Heart left ventricle (tissue), 16 donors: ENCODE data around the gene RAB10. TPM values are rescaled to one million over a fixed set of nuclear protein-coding genes. Genes with fewer than 3 reads are reported as not detected.

Experiments
- ATAC-seq, 4 donors: fragments of 200-7000 bp; cut with Tn5 transposase; one replicate each; pipeline ENCODE4 v1.9.1; 2020 to 2022; ENCODE audit warnings: moderate library complexity in 4 of 4, mild to moderate bottlenecking in 3 of 4, moderate number of reproducible peaks in 1 of 4
- DNase-seq, 5 donors: peaks; one replicate each; pipeline ENCODE4 v3.0.0-alpha.2; 2020
- H3K27ac ChIP-seq, 12 donors: fragments of 200-600 bp; sonication (generic) in 4 of 12; one replicate each; pipeline versions ENCODE4 v1.5.0 to v1.8.0; 2016 to 2022; ENCODE audit warnings: mild to moderate bottlenecking in 2 of 12
- H3K27me3 ChIP-seq, 9 donors: fragments of 200-600 bp; sonication (generic) in 2 of 9; one replicate each; pipeline versions ENCODE4 v1.5.1 to v1.8.0; 2016 to 2022; ENCODE audit warnings: mild to moderate bottlenecking in 3 of 9
- H3K36me3 ChIP-seq, 9 donors: fragments of 200-600 bp; sonication (generic) in 2 of 9; one replicate each; pipeline versions ENCODE4 v1.5.0 to v1.8.0; 2018 to 2022; ENCODE audit warnings: mild to moderate bottlenecking in 2 of 9
- H3K4me1 ChIP-seq, 12 donors: fragments of 200-600 bp; sonication (generic) in 4 of 12; one replicate each; pipeline versions ENCODE4 v1.5.0 to v1.8.0; 2016 to 2022; ENCODE audit warnings: mild to moderate bottlenecking in 3 of 12
- H3K4me3 ChIP-seq, 12 donors: fragments of 200-600 bp; sonication (generic) in 4 of 12; one replicate each; pipeline versions ENCODE4 v1.5.0 to v1.8.0; 2017 to 2022; ENCODE audit warnings: mild to moderate bottlenecking in 9 of 12, moderate library complexity in 4 of 12
- H3K9me3 ChIP-seq, 12 donors: fragments of 200-600 bp; sonication (generic) in 4 of 12; one replicate each; pipeline versions ENCODE4 v1.5.0 to v1.8.0; 2016 to 2022; ENCODE audit warnings: mild to moderate bottlenecking in 1 of 12
- POLR2A ChIP-seq, 2 donors: fragments of 450-650 bp; IDR thresholded peaks; one replicate each; pipeline ENCODE4 v1.6.1; 2017; ENCODE audit warnings: antibody characterized with exemption in 2 of 2, mild to moderate bottlenecking in 2 of 2, moderate library complexity in 2 of 2
- WGBS, 4 donors: extraction: QIAGEN DNeasy Blood & Tissue Kit in 2 of 4; methylation state at CpG; one replicate each; pipeline versions ENCODE4 v1.1.5 to v1.1.7; 2013 to 2018; 5-methylcytosine and 5-hydroxymethylcytosine counted together
- intact Hi-C, 10 donors: fragments of 100-400 bp; cut with DNase I; formaldehyde crosslinking; loops; one replicate each; pipeline versions ENCODE4 v1.11.1 to v1.14.2; 2022
- polyA plus RNA-seq, 2 donors: library from polyadenylated mRNA; stranded (reverse); fragments of 200-250 nt; gene quantifications; one replicate each; pipeline ENCODE4 v1.2.3, GENCODE V29; 2013
- total RNA-seq, 9 donors: library from RNA; depleted of rRNA in 2 of 9; stranded (reverse); fragments of >200 nt in 2 of 9; fragmentation: NEBNext Ultra II Directional in 3 of 9; extraction: Animal tissue kit (Norgen Biotek cat#: 25700) in 3 of 9; gene quantifications; one replicate each; pipeline versions ENCODE4 v1.1.0 to v1.2.4, GENCODE V29; 2016 to 2023
- TF ChIP-seq, protein P1 (sequence below), 12 donors: fragments of 200-600 bp; sonication (generic) in 4 of 12; IDR thresholded peaks; one replicate each; pipeline versions ENCODE4 v1.5.0 to v1.8.0; 2018 to 2022; ENCODE audit warnings: antibody characterized with exemption in 12 of 12, mild to moderate bottlenecking in 5 of 12
- donor health status: ischemic (EF 13 %, LVEDD 7.1; RV severe dilation, severe dysfunction).
- donor health status: healthy with polysubstance abuse.
- donor health status: DM: no; HTN: yes; CAD: no.
- donor health status: DM: no; HTN: no; CAD: no.
- donor health status: ischemic (EF 25% LVEDD 6.9; RV normal size, moderate dysfunction).
- donor health status: ischemic (EF 25% LVEDD 5.7; RV mildly dilated, moderate dysfunction).
- donor health status: healthy.
- donor health status: DM: yes; HTN: yes; CAD: no.
- donor health status: ischemic (EF 35%, LVEDD 5.7; RV mildly dilated, moderate dysfunction).
- donor health status: nonischemic (EF 11% LVEDD 7.7; RV severe dilation, severe dysfunction).
- donor health status: DM: yes; HTN: yes; CAD: no.
- donor health status: PGD.
- donor health status: ischemic (EF 29% LVEDD 5.4; RV normal size, mild dysfunction).
- donor health status: nonischemic (EF 23%, LVEDD 6.1; RV moderate dilation, normal function).

The RAB10 gene
- total and polyA plus RNA-seq, 11 donors: 33.1 to 121 (median 97.4) TPM

DNA sequence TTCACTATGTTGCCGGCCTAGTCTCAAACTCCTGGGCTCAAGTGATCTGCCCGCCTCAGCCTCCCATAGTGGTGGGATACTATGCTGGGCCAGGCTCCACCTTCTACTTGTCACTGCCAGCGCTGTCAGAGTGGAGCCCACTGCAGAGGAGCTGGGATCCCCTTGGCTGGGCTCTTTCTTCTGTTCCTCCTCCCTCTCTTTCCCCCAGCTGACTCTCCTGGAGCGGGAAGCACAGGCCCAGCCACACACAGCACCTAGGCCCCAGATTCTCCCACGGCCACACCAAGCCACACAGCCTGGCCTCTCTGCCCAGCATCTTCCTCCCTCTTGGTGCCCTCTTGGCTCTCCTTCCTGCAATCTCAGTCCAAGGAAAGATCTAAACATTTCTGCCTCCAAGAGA, 135.3 kb downstream of the RAB10 start:
- H3K36me3 ChIP-seq: no peaks in the 10 kb centered on the region
- H3K9me3 ChIP-seq: no peaks in the 10 kb centered on the region
- peaks cover 8 to 28% (median 17%) of the 10 kb centered on the region in 9 donors for H3K27me3 ChIP-seq
- 93 to 96% (median 95%) methylated on average over 5 of the region's 5 CpGs for WGBS, 4 donors
- H3K4me3 ChIP-seq: no peak overlapping the region
- no peak for TF ChIP-seq POLR2A (IDR thresholded peaks at IDR 0.05)
- H3K27ac ChIP-seq: no peak overlapping the region
- intact Hi-C loops: no loop called here
- H3K4me1 ChIP-seq: peaks cover 0 to 22% (median 6%) of the 10 kb centered on the region in 12 donors
- ATAC-seq (no peak), DNase-seq (peak in 1 of 5 donors; percentile 20)

DNA sequence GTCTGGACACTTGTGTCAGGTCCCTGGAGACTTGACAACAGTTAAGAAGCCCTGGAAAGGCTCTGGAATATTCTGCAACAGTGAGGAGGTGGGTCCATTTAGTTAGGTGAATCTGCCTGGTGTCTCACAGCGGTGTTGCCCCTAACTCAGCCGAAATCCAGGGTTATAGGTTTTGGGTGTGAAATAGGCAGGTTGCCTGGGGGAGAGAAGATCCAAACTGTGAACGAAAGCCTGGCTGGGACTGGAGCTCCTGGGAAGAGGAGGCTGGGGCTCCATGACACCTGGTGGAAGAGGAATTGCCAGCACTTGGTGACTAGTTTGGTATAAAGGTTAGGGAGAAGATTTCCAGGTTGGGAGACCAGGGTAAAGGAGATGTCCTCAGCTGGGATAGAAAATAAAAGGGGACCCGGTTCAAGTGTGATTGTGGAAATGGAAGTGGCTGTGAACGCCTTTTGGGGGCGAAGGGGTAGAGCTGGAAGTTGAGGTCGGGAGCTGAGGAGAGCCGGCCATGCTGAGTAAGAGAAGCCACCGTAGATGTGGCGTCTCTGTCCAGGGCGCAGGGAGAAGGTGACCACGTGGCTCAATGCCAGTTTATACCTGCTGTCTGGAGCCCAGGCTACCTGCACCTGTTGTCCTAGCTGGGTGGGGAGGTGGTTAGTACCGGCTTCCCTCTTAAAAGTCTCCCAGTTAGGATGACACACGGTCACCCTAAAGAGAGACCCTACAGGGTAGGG, 136.0 kb downstream of the RAB10 start:
- no peaks in the 10 kb centered on the region for H3K36me3 ChIP-seq
- no peaks in the 10 kb centered on the region for H3K9me3 ChIP-seq
- ATAC-seq: no peak
- H3K27me3 ChIP-seq: peaks cover 8 to 34% (median 23%) of the 10 kb centered on the region in 9 donors
- intact Hi-C loops: no loop called here
- H3K4me3 ChIP-seq: no peak overlapping the region
- TF ChIP-seq, protein P1, sequence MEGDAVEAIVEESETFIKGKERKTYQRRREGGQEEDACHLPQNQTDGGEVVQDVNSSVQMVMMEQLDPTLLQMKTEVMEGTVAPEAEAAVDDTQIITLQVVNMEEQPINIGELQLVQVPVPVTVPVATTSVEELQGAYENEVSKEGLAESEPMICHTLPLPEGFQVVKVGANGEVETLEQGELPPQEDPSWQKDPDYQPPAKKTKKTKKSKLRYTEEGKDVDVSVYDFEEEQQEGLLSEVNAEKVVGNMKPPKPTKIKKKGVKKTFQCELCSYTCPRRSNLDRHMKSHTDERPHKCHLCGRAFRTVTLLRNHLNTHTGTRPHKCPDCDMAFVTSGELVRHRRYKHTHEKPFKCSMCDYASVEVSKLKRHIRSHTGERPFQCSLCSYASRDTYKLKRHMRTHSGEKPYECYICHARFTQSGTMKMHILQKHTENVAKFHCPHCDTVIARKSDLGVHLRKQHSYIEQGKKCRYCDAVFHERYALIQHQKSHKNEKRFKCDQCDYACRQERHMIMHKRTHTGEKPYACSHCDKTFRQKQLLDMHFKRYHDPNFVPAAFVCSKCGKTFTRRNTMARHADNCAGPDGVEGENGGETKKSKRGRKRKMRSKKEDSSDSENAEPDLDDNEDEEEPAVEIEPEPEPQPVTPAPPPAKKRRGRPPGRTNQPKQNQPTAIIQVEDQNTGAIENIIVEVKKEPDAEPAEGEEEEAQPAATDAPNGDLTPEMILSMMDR (IDR thresholded peaks at IDR 0.05): no peak
- no peak for TF ChIP-seq POLR2A (IDR thresholded peaks at IDR 0.05)
- H3K4me1 ChIP-seq: peaks cover 0 to 18% (median 6%) of the 10 kb centered on the region in 12 donors
- DNase-seq: peak in 1 of 5 donors; percentile 12
- no peak overlapping the region for H3K27ac ChIP-seq
- 85 to 88% (median 85%) methylated on average over 14 of the region's 14 CpGs for WGBS, 4 donors

DNA sequence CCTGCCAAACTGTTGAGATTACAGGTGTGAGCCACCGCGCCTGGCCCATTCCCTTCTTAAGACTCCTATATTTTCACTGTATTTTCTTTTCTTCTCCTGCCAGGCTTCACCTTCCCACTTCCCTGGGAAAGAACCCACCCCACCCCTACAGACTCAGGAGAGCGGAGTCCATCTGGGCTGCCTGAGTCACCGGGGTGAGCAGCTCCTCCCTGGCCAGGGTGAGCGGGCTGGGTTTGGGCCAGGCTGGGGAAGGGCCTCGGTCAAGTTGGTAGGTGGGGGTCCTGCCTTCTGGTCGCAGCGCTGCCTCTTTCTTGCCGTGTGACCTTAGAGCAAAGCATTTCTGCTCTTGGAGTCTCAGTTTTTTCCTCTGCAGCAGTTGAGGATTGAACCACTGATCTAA, 136.9 kb downstream of the RAB10 start:
- Histone ChIP-seq H3K36me3 (no peaks in the 10 kb centered on the region), H3K27ac (no peak overlapping the region), H3K27me3 (peaks cover 8 to 38% (median 24%) of the 10 kb centered on the region in 9 donors), H3K4me1 (peaks cover 0 to 18% (median 6%) of the 10 kb centered on the region in 12 donors), H3K9me3 (no peaks in the 10 kb centered on the region), H3K4me3 (no peak overlapping the region)
- intact Hi-C loops: no loop called here
- ATAC-seq (no peak), DNase-seq (no peak)
- 88 to 90% (median 89%) methylated on average over 9 of the region's 9 CpGs for WGBS, 4 donors
- TF ChIP-seq, protein P1 (IDR thresholded peaks at IDR 0.05): no peak
- TF ChIP-seq POLR2A (IDR thresholded peaks at IDR 0.05): no peak

DNA sequence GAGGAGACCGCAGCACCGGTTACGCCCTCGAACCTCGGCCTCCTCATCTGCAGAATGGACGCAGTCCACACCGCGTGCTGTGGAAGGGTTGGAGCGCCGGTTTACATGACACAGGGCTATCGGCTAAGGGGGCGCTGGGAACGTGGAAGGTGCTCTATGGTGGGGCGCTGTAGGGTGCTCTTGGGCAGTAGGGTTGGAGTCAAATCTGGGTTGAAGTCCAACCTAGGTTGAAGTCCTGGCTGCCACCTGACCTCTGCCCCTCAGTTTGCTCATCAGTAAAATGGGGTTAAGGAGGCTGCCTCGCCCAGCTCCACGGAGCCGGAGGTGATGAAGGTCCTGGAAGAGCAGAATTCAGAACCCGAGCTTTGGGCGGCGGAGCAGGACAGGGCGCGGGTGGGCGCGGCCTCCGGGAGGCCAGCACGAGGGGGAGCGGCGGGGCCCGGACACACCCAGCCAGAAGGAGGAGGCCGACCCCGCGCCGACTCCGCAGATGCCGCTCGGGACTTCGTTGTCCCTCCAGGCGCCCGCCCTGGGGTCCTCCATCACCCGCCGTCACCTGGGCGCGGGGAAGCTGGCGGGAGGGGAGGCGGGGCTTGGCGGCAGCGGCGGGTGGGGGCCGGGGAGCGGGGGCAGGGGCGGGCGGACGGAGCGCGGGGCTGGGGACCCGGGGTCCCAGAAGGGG, 138.4 kb downstream of the RAB10 start:
- peak overlapping the region in 9 of 12 donors; percentile 15 to 49 (median 38) for H3K4me3 ChIP-seq
- TF ChIP-seq, protein P1 (IDR thresholded peaks at IDR 0.05): no peak
- no peak for TF ChIP-seq POLR2A (IDR thresholded peaks at IDR 0.05)
- DNase-seq (peak in 1 of 5 donors; percentile 52), ATAC-seq (no peak)
- peaks cover 0 to 18% (median 6%) of the 10 kb centered on the region in 12 donors for H3K4me1 ChIP-seq
- no peaks in the 10 kb centered on the region for H3K36me3 ChIP-seq
- H3K27ac ChIP-seq: no peak overlapping the region
- H3K27me3 ChIP-seq: peaks cover 8 to 38% (median 24%) of the 10 kb centered on the region in 9 donors
- intact Hi-C loops: no loop called here
- H3K9me3 ChIP-seq: no peaks in the 10 kb centered on the region
- 17 to 66% (median 27%) methylated on average over 10 to 56 of the region's 56 CpGs for WGBS, 4 donors
